Parathyroid adenoma (tissue), 2 donors: Measurements from ENCODE around the gene MAST2.
"Not testable (repeated sequence)": the region's sequence is repeated elsewhere in the genome, so short reads cannot be mapped to it uniquely, and the experiment has no call there.

Source experiments
- H2AFZ ChIP-seq: fragments of 300-600 bp; sonication (generic); one replicate; pipeline ENCODE4 v1.7.0; 2017; ENCODE audit warnings: antibody characterized with exemption, mild to moderate bottlenecking
- H3K27ac ChIP-seq: fragments of 300-600 bp; sonication (generic); one replicate; pipeline ENCODE4 v1.7.0; 2017
- H3K27me3 ChIP-seq: fragments of 300-600 bp; sonication (generic); one replicate; pipeline ENCODE4 v1.7.0; 2017; ENCODE audit warnings: low read length; ENCODE audit not compliant: control insufficient read depth, insufficient read depth
- H3K36me3 ChIP-seq: fragments of 300-600 bp; sonication (generic); one replicate; pipeline ENCODE4 v1.7.0; 2017; ENCODE audit warnings: low read length; ENCODE audit not compliant: control insufficient read depth, insufficient read depth
- H3K4me1 ChIP-seq: fragments of 300-600 bp; sonication (generic); one replicate; pipeline ENCODE4 v1.7.0; 2017; ENCODE audit warnings: control low read depth
- H3K4me2 ChIP-seq: fragments of 300-600 bp; sonication (generic); one replicate; pipeline ENCODE4 v1.7.0; 2017; ENCODE audit warnings: low read length
- H3K4me3 ChIP-seq: fragments of 300-600 bp; sonication (generic); one replicate; pipeline ENCODE4 v1.7.0; 2017; ENCODE audit warnings: low read depth, low read length
- H3K79me2 ChIP-seq: fragments of 300-600 bp; sonication (generic); one replicate; pipeline ENCODE4 v1.7.0; 2017; ENCODE audit warnings: control low read depth
- H3K9ac ChIP-seq: fragments of 300-600 bp; sonication (generic); one replicate; pipeline ENCODE4 v1.7.0; 2017; ENCODE audit warnings: mild to moderate bottlenecking
- H3K9me3 ChIP-seq: fragments of 300-600 bp; sonication (generic); one replicate; pipeline ENCODE4 v1.7.0; 2017; ENCODE audit warnings: low read length; ENCODE audit not compliant: control insufficient read depth
- CTCF ChIP-seq: fragments of 300-600 bp; sonication (generic); IDR thresholded peaks from one replicate; pipeline ENCODE4 v1.7.0; 2017; ENCODE audit warnings: antibody characterized with exemption, mild to moderate bottlenecking
- donor health status: primary hyperparathyroidism.

The MAST2 gene

GRCh38 chr1:45960930-45961715 is 157.7 kb downstream of the MAST2 start:
- H2AFZ ChIP-seq: no peak overlapping the region
- H3K9ac ChIP-seq: no peak overlapping the region
- no peak overlapping the region for H3K27ac ChIP-seq
- H3K36me3 ChIP-seq: no peaks in the 10 kb centered on the region
- no peak for TF ChIP-seq CTCF
- H3K79me2 ChIP-seq: no peaks in the 10 kb centered on the region
- no peaks in the 10 kb centered on the region for H3K9me3 ChIP-seq
- H3K4me1 ChIP-seq: no peaks in the 10 kb centered on the region
- no peak overlapping the region for H3K4me3 ChIP-seq
- H3K4me2 ChIP-seq: no peak overlapping the region
- H3K27me3 ChIP-seq: no peaks in the 10 kb centered on the region

DNA sequence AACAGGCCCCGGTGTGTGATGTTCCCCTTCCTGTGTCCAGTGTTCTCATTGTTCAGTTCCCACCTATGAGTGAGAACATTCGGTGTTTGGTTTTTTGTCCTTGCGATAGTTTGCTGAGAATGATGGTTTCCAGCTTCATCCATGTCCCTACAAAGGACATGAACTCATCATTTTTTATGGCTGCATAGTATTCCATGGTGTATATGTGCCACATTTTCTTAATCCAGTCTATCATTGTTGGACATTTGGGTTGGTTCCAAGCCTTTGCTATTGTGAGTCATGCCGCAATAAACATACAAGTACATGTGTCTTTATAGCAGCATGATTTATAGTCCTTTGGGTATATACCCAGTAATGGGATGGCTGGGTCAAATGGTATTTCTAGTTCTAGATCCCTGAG is 158.5 kb downstream of the MAST2 start:
- H3K27ac ChIP-seq, H3K9ac ChIP-seq, H2AFZ ChIP-seq, H3K79me2 ChIP-seq, H3K36me3 ChIP-seq, H3K4me3 ChIP-seq, H3K4me1 ChIP-seq, H3K4me2 ChIP-seq, H3K9me3 ChIP-seq, H3K27me3 ChIP-seq: not testable (repeated sequence)

DNA sequence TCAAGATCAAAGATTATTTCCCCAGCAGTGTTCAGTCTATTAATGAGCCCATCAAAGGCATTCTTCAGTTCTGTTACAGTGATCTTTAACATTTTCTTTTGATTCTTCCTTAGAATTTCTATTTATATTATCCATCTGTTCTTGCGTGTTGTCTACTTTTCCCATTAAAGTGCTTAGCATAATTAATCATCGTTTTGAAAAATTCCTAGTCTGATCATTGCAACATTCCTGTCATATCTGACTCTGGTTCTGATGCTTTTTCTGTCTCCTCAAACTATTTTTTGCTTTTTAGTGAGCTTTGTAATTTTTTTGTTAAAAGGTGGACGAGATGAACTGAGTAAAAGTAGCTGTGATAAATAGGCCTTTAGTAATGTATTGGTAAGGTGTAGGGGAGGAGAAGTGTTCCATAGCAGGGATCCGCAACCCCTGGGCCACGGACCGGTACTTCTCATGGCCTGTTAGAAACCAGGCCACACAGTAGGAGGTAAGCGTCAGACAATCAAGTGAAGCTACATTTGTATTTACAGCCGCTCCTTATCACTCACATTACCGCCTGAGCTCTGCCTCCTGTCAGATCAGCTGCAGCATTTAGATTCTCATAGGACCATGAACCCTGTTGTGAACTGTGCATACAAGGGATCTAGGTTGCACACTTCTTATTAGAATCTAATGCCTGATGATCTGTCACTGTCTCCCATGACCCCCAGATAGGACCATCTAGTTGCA is 165.7 kb downstream of the MAST2 start:
- H3K4me3 ChIP-seq: no peak overlapping the region

GRCh38 chr1:45969866-45970265 is 166.5 kb downstream of the MAST2 start:
- Histone ChIP-seq H2AFZ (no peak overlapping the region), H3K4me1 (no peaks in the 10 kb centered on the region), H3K4me2 (no peak overlapping the region), H3K9me3 (no peaks in the 10 kb centered on the region), H3K4me3 (no peak overlapping the region), H3K27me3 (no peaks in the 10 kb centered on the region), H3K27ac (no peak overlapping the region), H3K79me2 (no peaks in the 10 kb centered on the region), H3K36me3 (no peaks in the 10 kb centered on the region), H3K9ac (no peak overlapping the region)
- TF ChIP-seq CTCF: no peak

More for the DNA sequence above, 165.7 kb downstream of the MAST2 start:
- no peak overlapping the region for H2AFZ ChIP-seq
- no peak overlapping the region for H3K27ac ChIP-seq
- H3K9me3 ChIP-seq: no peaks in the 10 kb centered on the region
- no peaks in the 10 kb centered on the region for H3K36me3 ChIP-seq
- H3K4me2 ChIP-seq: no peak overlapping the region
- H3K27me3 ChIP-seq: no peaks in the 10 kb centered on the region
- no peak for TF ChIP-seq CTCF
- H3K4me1 ChIP-seq: no peaks in the 10 kb centered on the region
- no peak overlapping the region for H3K9ac ChIP-seq
- no peaks in the 10 kb centered on the region for H3K79me2 ChIP-seq

- no peaks in the 10 kb centered on the region for H3K27me3 ChIP-seq
- H3K4me1 ChIP-seq: no peaks in the 10 kb centered on the region
- H3K4me3 ChIP-seq: no peak overlapping the region
- no peak overlapping the region for H3K4me2 ChIP-seq
- no peak overlapping the region for H3K27ac ChIP-seq
- H2AFZ ChIP-seq: no peak overlapping the region
- no peaks in the 10 kb centered on the region for H3K79me2 ChIP-seq
- H3K36me3 ChIP-seq: no peaks in the 10 kb centered on the region
- no peaks in the 10 kb centered on the region for H3K9me3 ChIP-seq
- TF ChIP-seq CTCF: no peak
- H3K9ac ChIP-seq: no peak overlapping the region
These were observed 167.9 kb downstream of the MAST2 start for GRCh38 chr1:45971335-45971734.
